VCaP (cell line): ENCODE measurements around the gene TNS3.

Experiments used
- H3K27ac ChIP-seq: fragments of 450-650 bp; 2 replicates; pipeline ENCODE4 v1.5.1; 2017
- CTCF ChIP-seq: fragments of 450-650 bp; conservative IDR thresholded peaks from 2 replicates; pipeline ENCODE4 v1.5.1; 2017; ENCODE audit warnings: mild to moderate bottlenecking, moderate library complexity

TNS3 gene

GRCh38 chr7:47553309-47553708 is 28.6 kb downstream of the TNS3 start:
- TF ChIP-seq CTCF, result no peak
- no peak overlapping the region for H3K27ac ChIP-seq

GRCh38 chr7:47552621-47553020 is 29.3 kb downstream of the TNS3 start:
- H3K27ac ChIP-seq, result no peak overlapping the region
- TF ChIP-seq CTCF, result no peak

GRCh38 chr7:47551668-47552440 is 30.1 kb downstream of the TNS3 start:
- H3K27ac ChIP-seq, result no peak overlapping the region
- TF ChIP-seq CTCF, result no peak

GRCh38 chr7:47550788-47551470 is 31.0 kb downstream of the TNS3 start:
- H3K27ac ChIP-seq, result no peak overlapping the region
- TF ChIP-seq CTCF, result no peak

- no peak for TF ChIP-seq CTCF
- no peak overlapping the region for H3K27ac ChIP-seq
Measured at GRCh38 chr7:47549916-47550315, 32.0 kb downstream of the TNS3 start.

- no peak for TF ChIP-seq CTCF
- no peak overlapping the region for H3K27ac ChIP-seq
Measured at GRCh38 chr7:47549397-47549796, 32.5 kb downstream of the TNS3 start.

- TF ChIP-seq CTCF, result no peak
- no peak overlapping the region for H3K27ac ChIP-seq
Measured at GRCh38 chr7:47548546-47548945, 33.4 kb downstream of the TNS3 start.
